Duodenal mucosa (tissue), 2 donors: ENCODE measurements around the gene DLGAP3.

Experiments
- H3K27ac ChIP-seq: one replicate; pipeline ENCODE4 v1.7.0; 2013; ENCODE audit warnings: low read depth, low read length
- H3K27me3 ChIP-seq, 2 donors: one replicate each; pipeline ENCODE4 v1.7.0; 2013; ENCODE audit warnings: low read length in 2 of 2, control low read depth in 1 of 2; ENCODE audit not compliant: insufficient read depth in 2 of 2, control insufficient read depth in 1 of 2
- H3K36me3 ChIP-seq, 2 donors: one replicate each; pipeline ENCODE4 v1.7.0; 2013; ENCODE audit warnings: low read length in 2 of 2, control low read depth in 1 of 2; ENCODE audit not compliant: insufficient read depth in 2 of 2, control insufficient read depth in 1 of 2
- H3K4me1 ChIP-seq, 2 donors: one replicate each; pipeline ENCODE4 v1.7.0; 2013; ENCODE audit warnings: low read length in 2 of 2, control low read depth in 1 of 2; ENCODE audit not compliant: insufficient read depth in 2 of 2, control insufficient read depth in 1 of 2
- H3K4me3 ChIP-seq, 2 donors: one replicate each; pipeline ENCODE4 v1.7.0; 2013; ENCODE audit warnings: low read length in 2 of 2, low read depth in 1 of 2
- H3K9ac ChIP-seq, 2 donors: one replicate each; pipeline ENCODE4 v1.7.0; 2013; ENCODE audit warnings: low read length in 2 of 2, low read depth in 1 of 2
- H3K9me3 ChIP-seq, 2 donors: one replicate each; pipeline ENCODE4 v1.7.0; 2013; ENCODE audit warnings: low read length in 2 of 2, control low read depth in 1 of 2; ENCODE audit not compliant: control insufficient read depth in 1 of 2

The DLGAP3 gene

GRCh38 chr1:34870395-34870794 lies 59.1 kb downstream of the DLGAP3 start:
- Histone ChIP-seq H3K9me3 (no peaks in the 10 kb centered on the region), H3K36me3 (no peaks in the 10 kb centered on the region), H3K4me1 (peaks cover 0 to 8% of the 10 kb centered on the region in 2 donors), H3K27ac (no peak overlapping the region), H3K9ac (no peak overlapping the region), H3K4me3 (no peak overlapping the region), H3K27me3 (peaks cover 15 to 21% of the 10 kb centered on the region in 2 donors)

DNA sequence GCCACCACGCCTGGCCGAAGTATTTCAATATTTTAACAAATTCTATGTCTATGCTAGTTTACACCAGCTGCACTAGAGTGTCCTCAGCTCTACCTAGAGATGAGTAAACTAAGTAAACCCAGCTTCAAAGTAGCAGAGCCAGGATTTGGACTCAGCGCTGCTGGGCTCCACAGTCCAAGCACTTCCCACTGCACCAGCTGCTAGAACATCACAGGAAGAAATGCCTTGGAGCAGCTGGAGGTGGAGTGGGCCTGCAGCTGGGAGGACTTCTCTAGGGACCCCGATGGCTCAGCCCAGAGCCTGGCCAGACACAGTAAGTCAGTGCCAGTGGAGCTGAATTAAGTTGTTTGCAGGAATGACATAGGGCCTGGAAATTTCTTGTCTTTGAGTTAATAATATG lies 59.7 kb downstream of the DLGAP3 start:
- Histone ChIP-seq H3K36me3 (no peaks in the 10 kb centered on the region), H3K4me1 (peaks cover 0 to 8% of the 10 kb centered on the region in 2 donors), H3K27ac (no peak overlapping the region), H3K9me3 (no peaks in the 10 kb centered on the region), H3K27me3 (peaks cover 15 to 21% of the 10 kb centered on the region in 2 donors), H3K9ac (no peak overlapping the region), H3K4me3 (no peak overlapping the region)

DNA sequence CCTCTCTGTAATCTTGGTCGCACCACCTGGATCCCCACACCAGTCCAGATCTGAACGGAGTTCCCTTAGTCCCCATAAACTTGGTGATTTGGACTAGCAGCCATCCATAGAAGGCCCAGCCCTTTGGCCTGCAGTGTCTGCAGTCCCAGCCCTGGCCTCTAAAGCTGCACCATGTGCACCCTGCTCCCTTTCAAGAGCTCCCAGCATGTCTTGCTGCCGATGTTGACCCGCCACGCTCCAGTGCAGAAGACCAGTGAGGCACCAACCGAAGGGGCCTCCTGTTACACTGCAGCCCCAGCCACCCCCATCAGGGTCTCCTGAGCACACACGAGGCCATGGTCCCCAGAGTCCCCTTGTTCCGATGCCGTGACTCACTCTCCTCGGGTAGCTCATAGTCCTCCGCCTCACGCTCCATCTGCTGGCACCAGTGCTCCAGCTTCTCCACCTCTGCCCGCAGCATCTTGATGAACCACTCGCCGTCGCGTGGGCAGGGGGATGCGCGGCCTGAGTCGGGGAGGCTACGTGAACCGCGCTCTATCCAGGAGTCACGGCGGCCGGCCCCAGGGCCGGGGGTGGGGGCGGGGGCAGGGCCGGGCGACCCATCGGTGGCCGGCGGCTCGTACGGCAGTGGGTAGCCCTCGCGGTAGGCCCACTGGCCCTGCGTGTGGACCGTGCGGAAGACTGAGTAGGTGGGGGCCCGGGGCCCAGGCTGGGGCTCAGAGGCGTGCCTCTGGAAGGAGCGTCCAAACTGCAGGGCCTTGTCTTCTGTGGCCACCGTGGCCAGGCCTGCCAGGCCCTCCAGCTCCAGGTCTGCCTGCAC lies 61.0 kb downstream of the DLGAP3 start:
- Histone ChIP-seq H3K27me3 (peaks cover 9 to 10% of the 10 kb centered on the region in 2 donors), H3K9ac (no peak overlapping the region), H3K36me3 (no peaks in the 10 kb centered on the region), H3K27ac (no peak overlapping the region), H3K4me3 (no peak overlapping the region), H3K9me3 (no peaks in the 10 kb centered on the region), H3K4me1 (peaks cover 6 to 8% of the 10 kb centered on the region in 2 donors)

DNA sequence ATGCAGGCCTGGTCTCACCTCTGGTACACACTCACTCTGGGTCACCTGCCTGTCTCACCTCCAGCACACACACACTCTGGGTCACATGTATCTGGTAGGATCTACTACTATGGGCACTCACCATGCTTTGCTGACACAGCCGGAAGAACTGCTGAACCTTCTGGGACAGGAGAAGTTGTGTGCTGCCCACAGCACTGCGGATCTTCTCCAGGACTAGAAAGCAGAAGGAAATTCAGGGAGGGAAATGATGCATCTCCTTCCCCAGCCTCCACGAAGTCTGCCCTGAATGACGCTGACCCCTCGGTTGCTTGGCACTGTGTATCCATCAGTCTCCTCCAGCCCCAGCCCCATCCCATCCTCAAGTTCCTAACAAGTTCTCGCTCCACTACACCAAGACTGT lies 62.0 kb downstream of the DLGAP3 start:
- no peaks in the 10 kb centered on the region for H3K9me3 ChIP-seq
- no peak overlapping the region for H3K4me3 ChIP-seq
- no peak overlapping the region for H3K27ac ChIP-seq
- peaks cover 6 to 9% of the 10 kb centered on the region in 2 donors for H3K27me3 ChIP-seq
- H3K4me1 ChIP-seq = peaks cover 6 to 8% of the 10 kb centered on the region in 2 donors
- no peak overlapping the region for H3K9ac ChIP-seq
- H3K36me3 ChIP-seq = no peaks in the 10 kb centered on the region

- Histone ChIP-seq H3K4me1 (peaks cover 6 to 8% of the 10 kb centered on the region in 2 donors), H3K36me3 (no peaks in the 10 kb centered on the region), H3K27me3 (peaks cover 0 to 3% of the 10 kb centered on the region in 2 donors), H3K9ac (peak overlapping the region; percentile 67 to 79), H3K9me3 (no peaks in the 10 kb centered on the region), H3K27ac (no peak overlapping the region), H3K4me3 (peak overlapping the region; percentile 71 to 75)
Observed at GRCh38 chr1:34866762-34867109, 62.7 kb downstream of the DLGAP3 start.

GRCh38 chr1:34865981-34866761 lies 63.3 kb downstream of the DLGAP3 start:
- Histone ChIP-seq H3K4me1 (peaks cover 6 to 8% of the 10 kb centered on the region in 2 donors), H3K9me3 (no peaks in the 10 kb centered on the region), H3K9ac (peak overlapping the region; percentile 67 to 79), H3K36me3 (no peaks in the 10 kb centered on the region), H3K27me3 (no peaks in the 10 kb centered on the region), H3K27ac (peak overlapping the region; percentile 78), H3K4me3 (peak overlapping the region; percentile 71 to 75)

DNA sequence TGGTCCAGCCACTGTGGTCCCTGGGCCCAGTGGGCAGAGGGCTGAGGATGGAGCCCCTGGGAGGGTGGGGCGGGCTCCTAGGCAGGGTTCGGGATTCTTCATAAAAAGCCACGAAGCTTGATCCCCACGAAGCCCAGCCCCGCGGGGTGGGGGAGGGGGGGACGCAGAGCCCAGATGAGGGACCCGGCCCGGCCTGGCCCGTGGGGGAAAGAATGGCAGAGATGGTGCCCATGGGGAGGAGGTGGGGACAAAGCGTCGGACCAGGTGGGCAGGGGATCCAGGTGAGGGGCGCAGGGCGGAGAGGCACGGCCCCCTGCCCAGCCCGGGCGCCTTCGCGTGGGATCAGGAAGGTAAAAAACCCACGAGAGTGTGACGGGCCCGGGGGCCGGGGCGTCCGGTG lies 63.9 kb downstream of the DLGAP3 start:
- peak overlapping the region; percentile 67 to 79 for H3K9ac ChIP-seq
- H3K27me3 ChIP-seq = no peaks in the 10 kb centered on the region
- H3K27ac ChIP-seq = peak overlapping the region; percentile 78
- H3K4me3 ChIP-seq = peak overlapping the region; percentile 71 to 75
- H3K4me1 ChIP-seq = peaks cover 6 to 8% of the 10 kb centered on the region in 2 donors
- no peaks in the 10 kb centered on the region for H3K9me3 ChIP-seq
- no peaks in the 10 kb centered on the region for H3K36me3 ChIP-seq

- Histone ChIP-seq H3K36me3 (no peaks in the 10 kb centered on the region), H3K4me3 (no peak overlapping the region), H3K9ac (no peak overlapping the region), H3K27me3 (no peaks in the 10 kb centered on the region), H3K27ac (no peak overlapping the region), H3K9me3 (no peaks in the 10 kb centered on the region), H3K4me1 (peaks cover 12 to 14% of the 10 kb centered on the region in 2 donors)
Observed at GRCh38 chr1:34864759-34865158, 64.7 kb downstream of the DLGAP3 start.

DNA sequence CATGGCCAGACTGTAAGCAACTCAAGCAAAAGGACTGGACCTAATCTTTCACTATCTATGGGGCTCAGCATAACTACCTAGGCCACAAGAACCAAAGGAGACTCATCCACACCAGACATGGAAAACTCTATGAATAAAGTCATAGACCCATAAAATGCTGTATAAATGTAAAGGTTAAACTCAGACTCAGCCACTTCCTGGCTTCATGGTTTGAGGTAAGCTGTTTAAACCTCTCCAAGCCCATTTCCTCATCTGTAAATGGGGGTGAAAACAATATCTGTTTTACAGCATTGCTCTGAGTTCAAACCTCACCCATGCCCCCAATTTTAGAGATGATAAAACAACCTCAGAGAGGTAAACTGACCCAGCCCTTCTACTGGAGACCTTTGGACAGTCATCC lies 65.9 kb downstream of the DLGAP3 start:
- no peaks in the 10 kb centered on the region for H3K36me3 ChIP-seq
- no peak overlapping the region for H3K27ac ChIP-seq
- H3K27me3 ChIP-seq = no peaks in the 10 kb centered on the region
- H3K4me1 ChIP-seq = peaks cover 17 to 20% of the 10 kb centered on the region in 2 donors
- H3K4me3 ChIP-seq = no peak overlapping the region
- H3K9me3 ChIP-seq = no peaks in the 10 kb centered on the region
- no peak overlapping the region for H3K9ac ChIP-seq
